ENCODE measurements around the gene OSBPL7. TPM values are rescaled to one million over a fixed set of nuclear protein-coding genes. Genes with fewer than 3 reads are reported as not detected.

Gene OSBPL7
- total and polyA plus RNA-seq, 2 of the 8 experiments (the other 6 are each of a cell fraction or from before 2014, with no cell fraction given), result 7.2 to 8.9 TPM

DNA sequence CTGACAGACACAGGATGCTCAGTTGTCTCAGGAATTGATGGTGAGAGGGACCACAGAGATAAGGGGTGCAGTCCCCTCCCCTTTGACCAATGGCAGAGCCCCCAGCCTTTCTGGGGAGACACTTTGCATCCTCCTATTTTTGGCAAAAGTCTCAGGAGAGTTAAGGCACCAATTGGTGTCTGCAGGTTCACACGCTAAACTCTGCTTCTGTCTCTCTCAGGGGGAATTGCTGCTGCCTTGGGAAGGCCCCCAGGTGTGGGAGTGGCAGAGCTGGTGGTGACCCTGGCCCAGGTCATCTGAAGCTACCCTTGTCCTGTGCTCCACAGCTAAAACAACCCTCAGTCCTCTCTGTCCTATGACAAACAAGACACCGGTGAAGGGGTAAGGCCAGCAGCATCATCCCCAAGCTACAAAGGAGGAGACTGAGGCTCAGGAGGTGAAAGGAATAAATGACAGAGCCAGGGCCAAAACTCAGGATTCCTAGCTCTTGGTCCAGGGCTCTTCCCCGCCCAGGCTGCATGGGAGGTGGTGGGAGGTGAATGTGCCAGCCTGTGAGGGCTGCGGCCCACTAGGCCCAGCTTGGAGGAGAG, 20.3 kb downstream of the OSBPL7 start (continued):
- TF ChIP-seq SAP30 (IDR thresholded peaks at IDR 0.05; ENCODE audit: insufficient read depth, insufficient replicate concordance, low read length) (no peak), SUZ12 (IDR thresholded peaks at IDR 0.05; ENCODE audit: low read length) (no peak), CTBP2 (IDR thresholded peaks at IDR 0.05; ENCODE audit: borderline replicate concordance, insufficient read depth, insufficient read length, low read length) (no peak), GABPA (IDR thresholded peaks at IDR 0.05; ENCODE audit: borderline replicate concordance, insufficient read depth, low read length) (no peak), CBX5 (IDR thresholded peaks at IDR 0.05; ENCODE audit: low read depth, low read length) (no peak), RAD21 (IDR thresholded peaks at IDR 0.05 in 1 of 2, conservative IDR thresholded peaks at IDR 0.05 in 1 of 2; ENCODE audit: low read depth in 2 of 2, low read length in 2 of 2) (no peak), ZNF274 (IDR thresholded peaks at IDR 0.05; ENCODE audit: borderline replicate concordance, extremely low read depth, low read length) (no peak), CBX8 (IDR thresholded peaks at IDR 0.05; ENCODE audit: borderline replicate concordance, low read depth, low read length) (no peak), PHF8 (conservative IDR thresholded peaks at IDR 0.05; ENCODE audit: low read depth, low read length) (no peak)
